Right atrium auricular region (tissue), 2 donors: ENCODE data around the gene TANGO2. TPM values are rescaled to one million over a fixed set of nuclear protein-coding genes. Genes with fewer than 3 reads are reported as not detected.

Experiments
- DNase-seq: peaks from one replicate; pipeline ENCODE4 v3.0.0-alpha.2; 2019; ENCODE audit warnings: low spot score
- H3K27ac ChIP-seq, 2 donors: fragments of 200-600 bp; sonication (generic); 1 replicate in 1 of 2; 2 replicates in 1 of 2; pipeline ENCODE4 v1.5.1; 2016 to 2019
- H3K27me3 ChIP-seq, 2 donors: fragments of 200-600 bp; sonication (generic); one replicate each; pipeline versions ENCODE4 v1.5.1 to v1.6.0; 2017 to 2019
- H3K36me3 ChIP-seq: fragments of 200-600 bp; sonication (generic); one replicate; pipeline ENCODE4 v1.5.1; 2016
- H3K4me1 ChIP-seq, 2 donors: fragments of 200-600 bp; sonication (generic); one replicate each; pipeline versions ENCODE4 v1.5.1 to v1.6.0; 2017 to 2019
- H3K4me3 ChIP-seq, 2 donors: fragments of 200-600 bp; sonication (generic); 1 replicate in 1 of 2; 2 replicates in 1 of 2; pipeline ENCODE4 v1.5.1; 2017 to 2019; ENCODE audit warnings: mild to moderate bottlenecking in 1 of 2, moderate library complexity in 1 of 2
- H3K9me3 ChIP-seq, 2 donors: fragments of 200-600 bp; sonication (generic); one replicate each; pipeline ENCODE4 v1.5.1; 2019
- CTCF ChIP-seq, 2 donors: fragments of 200-600 bp; sonication (generic); IDR thresholded peaks; one replicate each; pipeline ENCODE4 v1.5.1; 2019; ENCODE audit warnings: antibody characterized with exemption in 2 of 2
- total RNA-seq, 2 donors: library from RNA; depleted of rRNA; stranded (reverse); fragments of >200 nt; gene quantifications; one replicate each; pipeline ENCODE4 v1.1.0, GENCODE V29; 2016

TANGO2 gene
- total RNA-seq, 2 donors from 2014 or later, result 95.2 to 101 TPM

- H3K4me3 ChIP-seq, result no peak overlapping the region
- H3K9me3 ChIP-seq, result no peaks in the 10 kb centered on the region
- no peak for DNase-seq
- H3K27me3 ChIP-seq, result no peaks in the 10 kb centered on the region
- H3K4me1 ChIP-seq, result peaks cover 0 to 32% of the 10 kb centered on the region in 2 donors
- H3K27ac ChIP-seq, result no peak overlapping the region
- H3K36me3 ChIP-seq, result no peaks in the 10 kb centered on the region
- TF ChIP-seq CTCF (IDR thresholded peaks at IDR 0.05), result no peak
Measured at GRCh38 chr22:20015187-20015625, 5.7 kb upstream of the TANGO2 start.

GRCh38 chr22:20015971-20016733 lies 4.8 kb upstream of the TANGO2 start:
- peak overlapping the region; percentile 40 to 56 for H3K27ac ChIP-seq
- DNase-seq, result no peak
- peaks cover 0 to 37% of the 10 kb centered on the region in 2 donors for H3K4me1 ChIP-seq

DNA sequence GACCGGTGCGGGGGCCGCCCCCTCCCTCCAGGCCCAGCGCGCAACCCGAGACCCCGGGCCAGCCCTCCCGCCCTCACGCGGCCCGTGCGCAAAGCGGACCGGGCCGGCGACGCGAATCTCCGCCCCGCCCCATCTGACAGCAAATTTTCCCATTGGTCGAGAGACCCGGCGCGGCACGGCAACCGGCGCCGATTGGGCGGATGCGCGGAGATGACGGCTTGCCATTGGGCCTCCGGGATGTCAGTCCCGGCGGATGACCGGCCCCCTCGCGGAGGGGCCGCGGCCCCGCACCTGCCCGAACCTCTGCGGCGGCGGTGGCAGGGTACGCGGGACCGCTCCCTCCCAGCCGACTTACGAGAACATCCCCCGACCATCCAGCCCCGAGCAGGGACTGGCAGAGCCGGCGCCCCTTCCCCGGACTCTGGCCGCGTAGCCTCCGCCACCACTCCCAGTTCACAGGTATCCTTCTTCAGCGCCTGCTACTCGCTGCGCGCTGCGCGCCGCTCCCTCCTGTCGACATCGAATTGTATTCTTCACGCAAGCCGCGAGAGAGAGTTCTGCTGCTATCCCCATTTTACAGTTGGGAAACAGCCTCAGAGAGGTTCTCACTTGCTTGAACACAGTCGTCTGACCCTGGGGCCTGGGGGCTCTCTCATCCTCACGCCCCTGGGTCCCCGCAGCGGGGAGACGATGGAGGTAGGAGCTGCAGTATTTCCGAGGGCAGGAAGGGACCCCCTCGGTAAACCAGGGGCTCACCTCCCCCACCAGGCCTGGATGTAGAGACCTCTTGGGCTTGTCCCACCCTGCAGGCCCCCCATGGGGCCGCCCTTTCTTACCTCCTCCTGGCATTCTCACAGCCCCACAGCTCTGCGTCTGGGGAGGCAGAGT lies 3.9 kb upstream of the TANGO2 start, which contains the start of gene ARVCF:
ARVCF (minus strand) TSS at position 90 of the 888 bp plus-strand sequence. CDS start 26,029 bp downstream, outside the sequence.
- peak; percentile 93 for DNase-seq
- H3K36me3 ChIP-seq, result no peaks in the 10 kb centered on the region
- peak within 1 kb of the TSS; percentile 56 to 57 for H3K27ac ChIP-seq
- no peaks in the 10 kb centered on the region for H3K9me3 ChIP-seq
- TF ChIP-seq CTCF (IDR thresholded peaks at IDR 0.05), result peak in 1 of 2 donors; percentile 40
- H3K4me1 ChIP-seq, result peaks cover 0 to 43% of the 10 kb centered on the region in 2 donors
- peak within 1 kb of the TSS; percentile 69 to 82 for H3K4me3 ChIP-seq
- H3K27me3 ChIP-seq, result no peaks in the 10 kb centered on the region

More at GRCh38 chr22:20015971-20016733, 4.8 kb upstream of the TANGO2 start:
- H3K9me3 ChIP-seq, result no peaks in the 10 kb centered on the region
- TF ChIP-seq CTCF (IDR thresholded peaks at IDR 0.05), result no peak
- H3K27me3 ChIP-seq, result no peaks in the 10 kb centered on the region
- H3K4me3 ChIP-seq, result peak overlapping the region; percentile 69 to 82
- H3K36me3 ChIP-seq, result no peaks in the 10 kb centered on the region

DNA sequence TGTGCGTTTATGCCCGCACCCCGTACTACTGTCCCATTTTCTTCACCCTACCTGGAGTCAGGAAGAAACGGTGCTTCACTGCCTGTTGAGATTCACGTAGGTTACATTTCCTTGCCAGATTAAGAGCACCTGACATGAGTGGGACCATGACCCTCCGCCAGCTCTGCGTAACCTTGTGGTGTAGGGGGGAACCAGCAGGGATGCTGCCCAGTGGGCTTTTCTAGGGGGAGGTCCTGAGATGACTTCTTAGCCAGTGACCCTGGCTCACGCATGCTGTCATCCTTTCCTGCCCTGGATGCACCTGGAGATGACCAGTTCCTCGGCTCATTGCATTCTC lies 3.3 kb upstream of the TANGO2 start:
- H3K27me3 ChIP-seq, result no peaks in the 10 kb centered on the region
- DNase-seq, result no peak
- H3K36me3 ChIP-seq, result no peaks in the 10 kb centered on the region
- H3K9me3 ChIP-seq, result no peaks in the 10 kb centered on the region
- H3K4me1 ChIP-seq, result peaks cover 0 to 49% of the 10 kb centered on the region in 2 donors
- peak overlapping the region; percentile 69 to 82 for H3K4me3 ChIP-seq
- H3K27ac ChIP-seq, result no peak overlapping the region
- no peak for TF ChIP-seq CTCF (IDR thresholded peaks at IDR 0.05)

- TF ChIP-seq CTCF (IDR thresholded peaks at IDR 0.05), result no peak
- H3K27ac ChIP-seq, result no peak overlapping the region
- H3K36me3 ChIP-seq, result no peaks in the 10 kb centered on the region
- H3K9me3 ChIP-seq, result no peaks in the 10 kb centered on the region
- H3K4me1 ChIP-seq, result peaks cover 0 to 52% of the 10 kb centered on the region in 2 donors
- no peaks in the 10 kb centered on the region for H3K27me3 ChIP-seq
- DNase-seq, result no peak
- H3K4me3 ChIP-seq, result no peak overlapping the region
Measured at GRCh38 chr22:20018001-20018400, 2.9 kb upstream of the TANGO2 start.
